OCI-LY7 (cell line): ENCODE results near the gene DZIP1.

Experiments
- CTCF ChIP-seq: fragments of 200-600 bp; sonication (generic); conservative IDR thresholded peaks from 2 replicates; pipeline ENCODE4 v1.5.1; 2014; ENCODE audit warnings: mild to moderate bottlenecking, antibody characterized with exemption, low read length, moderate library complexity, mixed read lengths
- EZH2phosphoT487 ChIP-seq: fragments of 200-600 bp; sonication (generic); IDR thresholded peaks from 2 replicates; pipeline ENCODE4 v1.6.1; 2018; ENCODE audit warnings: low read depth, borderline replicate concordance, mild to moderate bottlenecking, mixed run types, antibody characterized with exemption, low read length, moderate library complexity, mixed read lengths

GRCh38 chr13:95614641-95615245 lies 29.8 kb downstream of the DZIP1 start:
- TF ChIP-seq CTCF, result no peak
- TF ChIP-seq EZH2phosphoT487, result no peak
